NCI-H2171 (cell line): ENCODE results near the gene CCT2.

Experiments
- DNase-seq: peaks from one replicate; lab custom pipeline; 2025; lab: John Stamatoyannopoulos, UW

The CCT2 gene

GRCh38 chr12:69585189-69586062 lies at the start of gene CCT2:
Gene CCT2, plus strand, starts transcription at chr12:69585459. Its CDS starts 63 bp downstream, at chr12:69585522.
- peak; percentile 96 for DNase-seq

DNA sequence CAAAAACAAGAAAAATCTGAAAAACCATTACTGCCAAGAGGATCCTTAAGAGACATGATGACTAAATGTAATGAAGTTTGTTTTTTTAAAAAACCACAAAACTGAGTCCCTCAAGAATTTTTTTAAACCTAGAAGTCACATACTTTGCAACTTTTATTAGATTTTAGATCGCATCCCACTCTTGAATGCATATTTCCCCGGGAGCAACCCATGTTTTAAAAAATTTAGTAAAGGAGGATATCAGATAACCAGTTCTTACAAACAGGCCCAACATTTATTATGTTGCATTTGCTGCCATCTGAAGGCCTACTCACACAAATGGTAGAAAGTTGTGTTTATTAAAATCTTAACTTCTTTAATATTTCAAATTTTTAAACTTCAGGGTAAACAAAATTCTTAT lies 44.3 kb upstream of the CCT2 start:
- DNase-seq = no peak

DNA sequence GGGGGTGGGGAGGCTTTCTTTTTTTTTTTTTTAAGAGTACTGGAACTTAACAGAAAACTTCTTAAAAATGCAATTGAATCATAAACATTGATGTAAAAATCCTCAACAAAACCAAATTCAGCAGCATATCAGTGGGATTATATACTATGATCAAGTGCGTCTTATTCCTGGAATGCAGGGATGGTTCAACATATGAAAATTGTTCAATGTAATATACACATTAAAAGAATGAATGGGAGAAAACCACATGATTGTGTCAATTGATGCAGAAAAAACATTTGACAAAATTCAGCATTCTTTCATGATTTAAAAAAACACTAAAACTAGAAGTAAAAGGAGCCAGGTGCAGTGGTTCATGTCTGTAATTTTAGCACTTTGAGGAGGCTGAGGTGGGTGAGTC lies 41.2 kb upstream of the CCT2 start:
- DNase-seq = no peak

DNA sequence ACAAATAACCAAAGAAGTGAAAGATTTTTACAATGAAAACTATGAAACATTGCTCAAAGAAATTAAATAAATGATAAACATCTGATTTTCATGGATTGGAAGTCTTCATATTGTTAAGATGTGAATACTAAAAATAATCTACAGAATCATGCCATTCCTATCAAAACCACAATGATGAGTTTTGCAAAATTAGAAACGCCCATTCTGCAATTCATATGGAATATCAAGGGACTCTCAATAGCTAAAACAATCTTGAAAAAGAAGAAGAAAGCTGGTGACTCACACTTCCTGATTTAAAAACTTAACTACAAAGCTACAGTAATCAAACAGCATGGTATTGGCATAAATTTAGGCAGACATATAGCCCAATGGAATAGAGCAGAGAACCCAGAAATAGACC lies 40.2 kb upstream of the CCT2 start:
- no peak for DNase-seq

GRCh38 chr12:69546693-69547438 lies 38.4 kb upstream of the CCT2 start:
- DNase-seq = no peak

- DNase-seq = no peak
Observed at GRCh38 chr12:69548687-69549086, 36.6 kb upstream of the CCT2 start.

GRCh38 chr12:69550569-69551350 lies 34.5 kb upstream of the CCT2 start:
- no peak for DNase-seq

DNA sequence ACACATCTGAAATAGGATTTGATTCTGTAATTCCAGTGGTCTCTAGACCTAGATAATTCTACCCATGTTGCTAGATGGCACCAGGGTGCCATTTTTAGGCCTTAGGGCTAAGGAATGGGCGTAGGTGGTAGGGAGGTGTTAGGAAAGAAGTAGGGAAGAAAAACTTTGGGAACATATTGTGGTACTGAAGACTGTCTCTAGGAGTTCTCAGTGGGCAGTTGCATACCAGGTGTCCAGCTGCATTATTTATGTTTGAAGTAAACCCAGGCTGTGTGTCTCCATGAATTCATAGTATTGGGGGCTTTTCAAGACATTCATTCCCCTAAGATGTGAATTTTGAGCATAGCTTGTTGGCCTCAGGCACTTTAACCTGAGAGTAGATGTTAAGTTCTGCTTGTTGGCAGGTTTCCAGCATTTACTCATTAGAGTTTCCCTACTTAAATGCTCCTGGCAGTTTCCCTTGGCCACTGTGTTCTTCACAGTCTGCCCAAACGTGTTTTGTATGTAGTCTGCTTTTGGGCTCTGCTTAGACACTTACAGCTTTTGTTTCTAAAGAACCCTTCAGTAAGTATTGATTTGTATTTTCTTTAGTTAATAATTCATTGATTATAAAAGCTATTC lies 31.5 kb upstream of the CCT2 start:
- peak; percentile 26 for DNase-seq

- DNase-seq = no peak
Observed at GRCh38 chr12:69555461-69555860, 29.8 kb upstream of the CCT2 start.

- no peak for DNase-seq
Observed at GRCh38 chr12:69556383-69556782, 28.9 kb upstream of the CCT2 start.

DNA sequence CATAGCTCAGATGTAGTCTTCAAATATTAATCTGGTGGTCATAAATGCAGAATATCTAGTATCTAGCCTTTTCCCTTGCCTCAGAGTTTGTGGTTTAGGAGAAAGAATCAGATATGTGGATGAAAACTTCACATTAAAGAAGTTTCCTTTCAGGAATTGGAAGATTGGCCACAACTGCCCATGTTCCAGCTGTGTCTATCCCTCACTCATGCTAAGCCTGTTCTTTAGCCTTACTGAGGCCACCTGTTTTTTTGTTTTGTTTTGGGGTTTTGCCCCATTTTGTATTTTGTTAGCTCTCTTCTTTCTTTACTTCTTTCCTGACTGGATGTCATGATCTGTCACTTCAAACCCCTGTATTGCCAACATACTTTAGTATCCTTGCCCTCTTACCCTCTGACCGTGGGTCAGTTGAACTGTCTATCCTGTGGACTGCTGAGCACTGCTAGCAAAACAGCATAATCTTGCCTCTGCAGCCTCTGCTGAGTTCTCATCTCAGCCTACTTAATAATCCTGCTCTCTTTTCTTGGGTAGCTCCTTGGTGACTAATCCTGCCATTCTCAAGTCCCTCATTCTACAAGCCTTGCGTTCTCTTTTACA lies 22.0 kb upstream of the CCT2 start:
- DNase-seq = no peak

DNA sequence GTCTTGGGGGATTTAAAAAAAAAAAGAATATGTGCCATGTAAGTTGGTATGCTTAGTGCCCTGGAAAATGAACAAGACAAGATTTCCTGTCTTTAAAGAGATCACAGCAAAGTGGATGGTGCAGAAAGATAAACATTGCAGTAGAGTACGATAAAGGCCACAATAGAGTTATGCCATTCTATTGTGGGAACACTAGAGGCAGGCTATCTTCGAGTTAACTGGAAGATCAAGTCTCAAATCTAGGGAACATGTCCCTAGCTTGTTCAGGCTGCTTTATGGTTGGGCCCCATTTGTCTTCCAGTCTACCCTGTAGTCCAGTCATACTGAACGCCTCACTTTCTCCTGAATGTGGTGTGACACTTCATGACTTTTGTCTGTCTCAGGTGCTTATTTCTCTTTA lies 18.7 kb upstream of the CCT2 start:
- no peak for DNase-seq

- DNase-seq = no peak
Observed at GRCh38 chr12:69569236-69569635, 16.0 kb upstream of the CCT2 start.

GRCh38 chr12:69570000-69570516 lies 15.2 kb upstream of the CCT2 start:
- DNase-seq = no peak

DNA sequence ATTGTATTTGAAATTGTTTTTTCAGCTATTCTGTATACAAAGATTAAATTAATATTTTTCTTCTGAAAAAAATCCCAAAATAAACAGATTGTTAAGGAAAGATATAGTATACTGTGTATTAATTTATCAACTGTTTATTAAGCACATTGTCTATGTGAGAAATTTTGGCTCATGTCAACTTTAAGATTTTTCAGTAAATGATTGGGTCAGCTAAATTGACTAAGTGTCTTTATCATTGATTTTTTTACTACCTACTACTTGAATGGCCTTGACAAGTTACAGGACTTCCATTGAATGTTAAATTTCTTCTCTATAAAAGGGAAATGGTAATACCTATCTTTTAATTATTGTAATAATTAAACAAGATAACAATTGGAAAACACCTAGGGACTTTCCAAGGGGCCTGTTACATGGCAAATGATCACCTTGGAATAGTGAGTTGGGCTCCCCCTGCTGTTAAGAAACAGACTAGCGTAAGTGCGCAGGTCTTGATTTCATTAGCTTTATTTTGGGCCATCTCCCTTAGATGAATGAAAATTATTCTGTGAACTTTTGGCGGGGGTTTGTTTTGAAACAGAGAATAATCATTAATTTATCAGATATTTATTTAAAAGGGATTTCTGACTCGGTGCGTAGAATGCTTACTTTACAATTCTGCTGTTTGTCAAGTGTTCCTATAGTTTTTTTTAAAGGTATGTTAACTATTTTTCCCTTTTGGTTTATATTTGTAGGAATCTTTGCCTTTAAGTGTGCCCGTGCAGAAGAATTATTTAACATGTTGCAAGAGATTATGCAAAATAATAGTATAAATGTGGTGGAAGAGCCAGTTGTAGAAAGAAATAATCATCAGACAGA lies 14.5 kb upstream of the CCT2 start:
- peak; percentile 7 for DNase-seq

GRCh38 chr12:69575346-69575745 lies 9.9 kb upstream of the CCT2 start:
- DNase-seq = no peak

GRCh38 chr12:69578283-69578682 lies 7.0 kb upstream of the CCT2 start:
- no peak for DNase-seq

DNA sequence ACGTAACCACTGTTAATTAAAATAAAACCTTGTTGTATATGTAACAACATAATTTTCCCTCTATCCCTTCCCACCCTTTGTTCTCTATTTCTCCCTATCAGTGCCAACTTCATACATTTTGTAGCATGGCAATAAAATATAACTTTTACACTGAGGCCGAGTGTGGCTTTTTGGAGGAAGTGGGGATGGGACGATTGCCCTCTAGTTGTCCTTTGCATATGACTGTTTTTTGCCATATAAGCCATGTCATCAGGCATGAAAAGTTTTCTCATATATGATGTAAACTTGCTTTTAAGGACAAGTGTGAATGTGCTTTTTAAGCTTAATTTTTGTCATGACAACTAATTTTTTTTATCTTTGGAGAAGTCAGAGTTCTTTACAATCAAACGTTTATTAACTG lies 6.2 kb upstream of the CCT2 start:
- no peak for DNase-seq

- no peak for DNase-seq
Observed at GRCh38 chr12:69580074-69580473, 5.2 kb upstream of the CCT2 start.

- DNase-seq = no peak
Observed at GRCh38 chr12:69583203-69583602, 2.1 kb upstream of the CCT2 start.
